ENCODE data around the gene ZMYND12.

ZMYND12 gene

GRCh38 chr1:42439940-42440339 lies 15.9 kb downstream of the ZMYND12 start:
- no peak for DNase-seq

- no peak for DNase-seq
Measured at GRCh38 chr1:42434340-42434739, 21.5 kb downstream of the ZMYND12 start.

GRCh38 chr1:42433369-42433768 lies 22.5 kb downstream of the ZMYND12 start:
- DNase-seq: no peak

- no peak for DNase-seq
Measured at GRCh38 chr1:42432714-42433113, 23.1 kb downstream of the ZMYND12 start.

- DNase-seq: no peak
Measured at GRCh38 chr1:42431514-42431913, 24.3 kb downstream of the ZMYND12 start.

GRCh38 chr1:42430286-42431135 lies 25.3 kb downstream of the ZMYND12 start:
- no peak for DNase-seq

GRCh38 chr1:42429603-42430002 lies 26.2 kb downstream of the ZMYND12 start:
- no peak for DNase-seq

- no peak for DNase-seq
Measured at GRCh38 chr1:42427240-42427639, 28.6 kb downstream of the ZMYND12 start.

GRCh38 chr1:42424201-42424600 lies 31.6 kb downstream of the ZMYND12 start:
- DNase-seq: peak; percentile 41

GRCh38 chr1:42423681-42424080 lies 32.1 kb downstream of the ZMYND12 start:
- peak; percentile 51 for DNase-seq

- DNase-seq: peak; percentile 94
Measured at GRCh38 chr1:42422737-42423136, 33.1 kb downstream of the ZMYND12 start.

GRCh38 chr1:42420911-42421585 lies 34.8 kb downstream of the ZMYND12 start:
- peak; percentile 99 for DNase-seq

GRCh38 chr1:42420121-42420520 lies 35.7 kb downstream of the ZMYND12 start:
- peak; percentile 26 for DNase-seq

GRCh38 chr1:42419126-42419821 lies 36.5 kb downstream of the ZMYND12 start:
- peak; percentile 88 for DNase-seq

- no peak for DNase-seq
Measured at GRCh38 chr1:42418516-42418915, 37.3 kb downstream of the ZMYND12 start.

GRCh38 chr1:42417166-42417565 lies 38.7 kb downstream of the ZMYND12 start:
- DNase-seq: no peak

- no peak for DNase-seq
Measured at GRCh38 chr1:42414551-42415496, 41.0 kb downstream of the ZMYND12 start.

GRCh38 chr1:42403880-42404400 lies 51.9 kb downstream of the ZMYND12 start:
- no peak for DNase-seq

GRCh38 chr1:42399315-42400100 lies 56.3 kb downstream of the ZMYND12 start:
- DNase-seq: no peak

GRCh38 chr1:42392967-42393848 lies 62.6 kb downstream of the ZMYND12 start:
- DNase-seq: no peak
